Measurements from ENCODE around the gene FAM124A.
"Not testable (repeated sequence)": the region's sequence is repeated elsewhere in the genome, so short reads cannot be mapped to it uniquely, and the experiment has no call there.

Gene FAM124A

DNA sequence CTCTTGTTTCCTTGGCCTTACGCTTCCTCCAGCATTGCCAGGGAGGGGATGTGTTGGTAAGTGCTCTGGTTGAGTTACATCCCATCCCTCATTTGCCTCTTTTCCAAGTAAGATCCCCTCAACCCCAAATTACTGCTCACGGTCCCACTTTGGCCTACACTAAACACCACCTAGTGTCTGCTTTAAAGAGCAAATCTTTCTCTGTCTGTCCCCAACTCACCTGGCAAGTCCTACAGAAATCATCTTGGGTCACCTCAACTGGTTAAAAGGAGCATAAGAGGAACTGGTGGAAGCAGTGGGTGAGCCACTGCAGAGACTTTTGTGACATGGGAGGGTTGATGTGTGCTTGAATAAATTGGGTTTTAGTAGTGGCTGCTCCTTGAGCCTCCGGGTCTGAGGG, 62.1 kb downstream of the FAM124A start:
- Histone ChIP-seq H3K4me1 (ENCODE audit: insufficient read depth, low read length) (peaks cover 3% of the 10 kb centered on the region; the same call in 1 of the 2 replicates), H3K9ac (ENCODE audit: low read depth, low read length) (no peak overlapping the region), H3K4me3 (ENCODE audit: low read depth in 1 of 2, low read length in 2 of 2) (no peak overlapping the region), H3K4me2 (ENCODE audit: insufficient read depth, low read length) (no peak overlapping the region), H2AFZ (ENCODE audit: low read depth, low read length) (no peak overlapping the region), H3K79me2 (ENCODE audit: insufficient read depth, low read length) (no peaks in the 10 kb centered on the region), H3K27me3 (ENCODE audit: insufficient read depth, low read length, poor library complexity) (peaks cover 10% of the 10 kb centered on the region), H3K9me3 (ENCODE audit: insufficient read depth, low read length, severe bottlenecking) (no peaks in the 10 kb centered on the region), H3K36me3 (ENCODE audit: insufficient read depth, low read length) (no peaks in the 10 kb centered on the region), H4K20me1 (ENCODE audit: insufficient read depth, low read length) (no peaks in the 10 kb centered on the region), H3K27ac (ENCODE audit: low read length) (no peak overlapping the region)
- TF ChIP-seq, protein P1, sequence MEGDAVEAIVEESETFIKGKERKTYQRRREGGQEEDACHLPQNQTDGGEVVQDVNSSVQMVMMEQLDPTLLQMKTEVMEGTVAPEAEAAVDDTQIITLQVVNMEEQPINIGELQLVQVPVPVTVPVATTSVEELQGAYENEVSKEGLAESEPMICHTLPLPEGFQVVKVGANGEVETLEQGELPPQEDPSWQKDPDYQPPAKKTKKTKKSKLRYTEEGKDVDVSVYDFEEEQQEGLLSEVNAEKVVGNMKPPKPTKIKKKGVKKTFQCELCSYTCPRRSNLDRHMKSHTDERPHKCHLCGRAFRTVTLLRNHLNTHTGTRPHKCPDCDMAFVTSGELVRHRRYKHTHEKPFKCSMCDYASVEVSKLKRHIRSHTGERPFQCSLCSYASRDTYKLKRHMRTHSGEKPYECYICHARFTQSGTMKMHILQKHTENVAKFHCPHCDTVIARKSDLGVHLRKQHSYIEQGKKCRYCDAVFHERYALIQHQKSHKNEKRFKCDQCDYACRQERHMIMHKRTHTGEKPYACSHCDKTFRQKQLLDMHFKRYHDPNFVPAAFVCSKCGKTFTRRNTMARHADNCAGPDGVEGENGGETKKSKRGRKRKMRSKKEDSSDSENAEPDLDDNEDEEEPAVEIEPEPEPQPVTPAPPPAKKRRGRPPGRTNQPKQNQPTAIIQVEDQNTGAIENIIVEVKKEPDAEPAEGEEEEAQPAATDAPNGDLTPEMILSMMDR (IDR thresholded peaks at IDR 0.05; ENCODE audit: borderline replicate concordance, extremely low read depth, low read length, poor library complexity, severe bottlenecking) = no peak
- no peak for TF ChIP-seq EZH2 (IDR thresholded peaks at IDR 0.05; ENCODE audit: borderline replicate concordance, low read depth, low read length, severe bottlenecking)
- ATAC-seq (ENCODE audit: insufficient read depth, low read depth) (no peak), DNase-seq (no peak)

DNA sequence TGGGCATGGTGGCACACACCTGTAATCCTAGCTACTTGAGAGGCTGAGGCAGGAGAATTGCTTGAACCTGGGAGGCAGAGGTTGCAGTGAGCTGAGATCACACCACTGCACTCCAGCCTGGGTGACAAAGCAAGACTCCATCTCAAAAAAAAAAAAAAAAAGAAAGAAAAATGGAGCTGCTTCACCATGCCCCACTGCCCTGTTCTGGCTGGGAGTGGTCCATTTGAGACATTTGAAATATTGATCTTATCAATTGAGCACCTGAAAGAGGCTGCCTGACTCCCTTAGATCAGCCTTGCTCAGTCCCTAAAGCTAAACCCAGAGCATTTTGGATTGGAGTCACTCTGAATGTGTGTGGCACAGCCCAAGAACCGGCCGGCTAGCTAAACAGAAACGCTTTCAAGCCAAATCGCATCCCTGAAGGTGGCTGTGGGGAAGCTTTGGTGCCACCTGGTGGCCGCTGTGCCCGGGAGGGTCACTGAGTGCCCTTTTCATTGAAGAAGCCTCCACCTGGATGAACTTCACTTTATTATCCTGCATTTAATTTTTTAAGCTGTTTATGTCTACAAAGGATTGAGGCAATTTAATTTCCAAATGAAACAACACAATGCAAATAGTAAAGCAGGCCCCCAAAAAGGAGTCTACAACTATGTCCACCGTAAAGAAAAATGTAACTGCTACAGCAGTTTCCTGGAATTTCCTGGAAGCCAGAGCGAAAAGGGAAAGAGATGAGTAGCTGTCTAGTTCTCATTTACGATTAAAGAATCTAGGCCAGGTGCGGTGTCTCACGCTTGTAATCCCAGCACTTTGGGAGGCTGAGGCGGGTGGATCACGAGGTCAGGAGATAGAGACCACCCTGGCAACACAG, 64.2 kb downstream of the FAM124A start:
- Histone ChIP-seq H2AFZ (ENCODE audit: low read depth, low read length) (0 out of 2 replicates have a peak overlapping the region, but pooled peaks have one; percentile 68), H3K27me3 (ENCODE audit: insufficient read depth, low read length, poor library complexity) (peaks cover 7% of the 10 kb centered on the region), H3K27ac (ENCODE audit: low read length) (no peak overlapping the region), H3K4me1 (ENCODE audit: insufficient read depth, low read length) (peaks cover 3% of the 10 kb centered on the region; the same call in 1 of the 2 replicates), H3K4me3 (ENCODE audit: low read depth in 1 of 2, low read length in 2 of 2) (no peak overlapping the region), H3K9me3 (ENCODE audit: insufficient read depth, low read length, severe bottlenecking) (no peaks in the 10 kb centered on the region), H3K36me3 (ENCODE audit: insufficient read depth, low read length) (no peaks in the 10 kb centered on the region), H4K20me1 (ENCODE audit: insufficient read depth, low read length) (no peaks in the 10 kb centered on the region), H3K79me2 (ENCODE audit: insufficient read depth, low read length) (no peaks in the 10 kb centered on the region), H3K4me2 (ENCODE audit: insufficient read depth, low read length) (peak overlapping the region; percentile 59), H3K9ac (ENCODE audit: low read depth, low read length) (no peak overlapping the region)
- DNase-seq (peak; percentile 76), ATAC-seq (ENCODE audit: insufficient read depth, low read depth) (peak; percentile 98)
- no peak for TF ChIP-seq EZH2 (IDR thresholded peaks at IDR 0.05; ENCODE audit: borderline replicate concordance, low read depth, low read length, severe bottlenecking)
- TF ChIP-seq, protein P1 (IDR thresholded peaks at IDR 0.05; ENCODE audit: borderline replicate concordance, extremely low read depth, low read length, poor library complexity, severe bottlenecking) = peak; percentile 96

DNA sequence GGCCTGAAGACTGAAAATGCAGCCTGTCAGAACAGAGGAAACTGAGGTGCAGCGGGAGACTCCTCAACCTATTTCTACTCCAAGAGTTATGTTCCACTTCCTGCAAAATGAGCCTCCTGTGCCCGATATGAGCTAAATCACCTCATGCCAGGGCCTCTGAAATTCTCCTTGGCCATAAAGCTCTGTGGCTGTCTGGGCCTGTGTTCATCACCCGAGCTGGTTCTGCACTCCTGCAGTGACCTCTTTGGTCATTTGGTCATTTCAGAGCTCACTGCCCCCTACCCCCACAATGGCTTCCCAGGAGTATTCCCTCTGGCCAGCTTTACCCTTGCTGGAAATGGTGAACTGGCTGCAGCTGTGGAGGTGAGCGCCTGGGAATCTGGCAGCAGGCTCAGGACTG, 65.6 kb downstream of the FAM124A start:
- H3K4me1 ChIP-seq (ENCODE audit: insufficient read depth, low read length) = peaks cover 3% of the 10 kb centered on the region; the same call in 1 of the 2 replicates
- no peaks in the 10 kb centered on the region for H3K9me3 ChIP-seq (ENCODE audit: insufficient read depth, low read length, severe bottlenecking)
- H3K4me2 ChIP-seq (ENCODE audit: insufficient read depth, low read length) = no peak overlapping the region
- TF ChIP-seq EZH2 (IDR thresholded peaks at IDR 0.05; ENCODE audit: borderline replicate concordance, low read depth, low read length, severe bottlenecking) = no peak
- TF ChIP-seq, protein P1 (IDR thresholded peaks at IDR 0.05; ENCODE audit: borderline replicate concordance, extremely low read depth, low read length, poor library complexity, severe bottlenecking) = no peak
- H3K79me2 ChIP-seq (ENCODE audit: insufficient read depth, low read length) = no peaks in the 10 kb centered on the region
- no peak for ATAC-seq (ENCODE audit: insufficient read depth, low read depth)
- no peak overlapping the region for H3K27ac ChIP-seq (ENCODE audit: low read length)
- no peaks in the 10 kb centered on the region for H4K20me1 ChIP-seq (ENCODE audit: insufficient read depth, low read length)
- DNase-seq = no peak
- no peaks in the 10 kb centered on the region for H3K36me3 ChIP-seq (ENCODE audit: insufficient read depth, low read length)
- H3K9ac ChIP-seq (ENCODE audit: low read depth, low read length) = no peak overlapping the region
- no peak overlapping the region for H3K4me3 ChIP-seq (ENCODE audit: low read depth in 1 of 2, low read length in 2 of 2)
- peaks cover 11% of the 10 kb centered on the region for H3K27me3 ChIP-seq (ENCODE audit: insufficient read depth, low read length, poor library complexity)
- no peak overlapping the region for H2AFZ ChIP-seq (ENCODE audit: low read depth, low read length)

DNA sequence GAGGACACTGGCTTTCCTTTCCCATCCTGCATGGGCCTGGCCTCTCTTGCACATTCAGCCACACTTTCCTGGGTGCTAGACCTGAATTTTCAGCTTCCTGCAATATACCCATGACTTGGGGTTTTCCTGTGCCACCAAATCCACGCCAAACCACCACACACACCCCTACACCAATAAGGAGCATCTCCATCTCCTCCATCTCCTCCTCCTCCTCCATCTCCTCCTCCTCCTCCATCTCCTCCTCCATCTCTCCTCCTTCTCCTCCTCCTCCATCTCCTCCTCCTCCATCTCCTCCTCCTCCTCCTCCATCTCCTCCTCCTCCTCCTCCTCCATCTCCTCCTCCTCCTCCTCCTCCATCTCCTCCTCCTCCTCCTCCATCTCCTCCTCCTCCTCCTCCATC, 66.1 kb downstream of the FAM124A start:
- peaks cover 11% of the 10 kb centered on the region for H3K27me3 ChIP-seq (ENCODE audit: insufficient read depth, low read length, poor library complexity)
- H3K27ac ChIP-seq (ENCODE audit: low read length); H3K9ac ChIP-seq (ENCODE audit: low read depth, low read length); DNase-seq; H4K20me1 ChIP-seq (ENCODE audit: insufficient read depth, low read length); H3K4me1 ChIP-seq (ENCODE audit: insufficient read depth, low read length); H3K79me2 ChIP-seq (ENCODE audit: insufficient read depth, low read length); H3K4me2 ChIP-seq (ENCODE audit: insufficient read depth, low read length); H3K36me3 ChIP-seq (ENCODE audit: insufficient read depth, low read length); H3K4me3 ChIP-seq (ENCODE audit: low read depth in 1 of 2, low read length in 2 of 2); ATAC-seq (ENCODE audit: insufficient read depth, low read depth); H3K9me3 ChIP-seq (ENCODE audit: insufficient read depth, low read length, severe bottlenecking); H2AFZ ChIP-seq (ENCODE audit: low read depth, low read length): not testable (repeated sequence)
